IMR-90 (cell line): ENCODE results near the gene NISCH.

Experiments used
- BHLHE40 ChIP-seq: fragments of 150-350 bp; IDR thresholded peaks from 2 replicates; pipeline ENCODE4 v1.6.1; 2016; ENCODE audit warnings: mild to moderate bottlenecking, low read depth, low read length
- CEBPB ChIP-seq: IDR thresholded peaks from 2 replicates; pipeline ENCODE4 v1.6.1; 2012; ENCODE audit warnings: low read depth, low read length, improper control_type of control experiment
- FOS ChIP-seq: fragments of 150-350 bp; IDR thresholded peaks from 2 replicates; pipeline ENCODE4 v1.6.1; 2016; ENCODE audit warnings: low read depth, low read length
- MXI1 ChIP-seq: IDR thresholded peaks from 2 replicates; pipeline ENCODE4 v1.6.1; 2012; ENCODE audit warnings: low read depth, mild to moderate bottlenecking, low read length, moderate library complexity, borderline replicate concordance
- POLR2A ChIP-seq: IDR thresholded peaks from 2 replicates; pipeline ENCODE4 v1.6.1; 2012; ENCODE audit warnings: mild to moderate bottlenecking, low read depth, low read length
- RAD21 ChIP-seq: IDR thresholded peaks from 2 replicates; pipeline ENCODE4 v1.6.1; 2012; ENCODE audit warnings: low read length, improper control_type of control experiment
- SMC3 ChIP-seq: fragments of 150-350 bp; IDR thresholded peaks from 2 replicates; pipeline ENCODE4 v1.6.1; 2016; ENCODE audit warnings: low read depth, mild to moderate bottlenecking, antibody characterized with exemption, low read length, moderate library complexity
- TF ChIP-seq, protein P1 (sequence below): conservative IDR thresholded peaks from 2 replicates; pipeline ENCODE4 v1.5.1; 2012; ENCODE audit warnings: mild to moderate bottlenecking, low read depth, low read length, improper control_type of control experiment
- TF ChIP-seq, protein P2 (sequence below): fragments of 150-350 bp; IDR thresholded peaks from 2 replicates; pipeline ENCODE4 v1.6.1; 2017; ENCODE audit warnings: mild to moderate bottlenecking, antibody characterized with exemption, low read length, low read depth

DNA sequence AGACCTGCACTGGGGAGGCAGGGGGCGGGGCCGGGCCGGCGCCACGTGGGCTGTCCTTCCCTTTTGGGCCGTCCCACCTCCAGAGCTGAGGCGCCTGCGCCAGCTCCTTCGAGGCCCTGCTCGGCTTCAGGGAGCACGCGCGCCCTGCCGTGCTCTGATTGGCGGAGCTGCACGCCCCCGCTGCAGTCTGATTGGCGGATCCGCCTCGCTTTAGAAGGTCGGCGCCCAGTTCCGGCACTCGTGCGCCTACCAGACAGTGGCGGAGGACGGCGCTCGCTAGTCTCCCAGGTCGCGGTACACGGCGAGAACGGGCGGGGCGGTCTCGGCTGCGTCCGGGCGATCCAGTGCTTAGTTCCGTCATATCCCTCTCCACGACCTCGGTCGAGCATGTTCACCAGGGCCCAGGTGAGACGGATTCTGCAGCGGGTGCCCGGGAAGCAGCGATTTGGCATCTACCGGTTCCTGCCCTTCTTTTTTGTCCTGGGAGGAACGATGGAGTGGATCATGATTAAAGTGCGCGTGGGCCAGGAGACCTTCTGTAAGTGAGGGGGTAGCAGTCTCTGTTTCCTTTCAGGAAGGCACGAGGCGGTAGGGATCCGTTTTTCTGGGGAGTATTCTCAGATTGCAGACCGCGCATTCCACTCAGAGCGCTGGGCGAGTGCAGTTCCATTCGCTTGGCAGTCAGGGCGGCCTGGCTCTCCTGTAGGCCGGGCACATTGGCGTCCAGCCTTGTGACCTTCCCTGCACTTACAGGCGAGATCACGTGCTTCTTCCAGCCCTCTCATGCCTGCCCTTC lies 81.2 kb downstream of the NISCH start, which contains the start of gene UQCC5:
- TF ChIP-seq, protein P1, sequence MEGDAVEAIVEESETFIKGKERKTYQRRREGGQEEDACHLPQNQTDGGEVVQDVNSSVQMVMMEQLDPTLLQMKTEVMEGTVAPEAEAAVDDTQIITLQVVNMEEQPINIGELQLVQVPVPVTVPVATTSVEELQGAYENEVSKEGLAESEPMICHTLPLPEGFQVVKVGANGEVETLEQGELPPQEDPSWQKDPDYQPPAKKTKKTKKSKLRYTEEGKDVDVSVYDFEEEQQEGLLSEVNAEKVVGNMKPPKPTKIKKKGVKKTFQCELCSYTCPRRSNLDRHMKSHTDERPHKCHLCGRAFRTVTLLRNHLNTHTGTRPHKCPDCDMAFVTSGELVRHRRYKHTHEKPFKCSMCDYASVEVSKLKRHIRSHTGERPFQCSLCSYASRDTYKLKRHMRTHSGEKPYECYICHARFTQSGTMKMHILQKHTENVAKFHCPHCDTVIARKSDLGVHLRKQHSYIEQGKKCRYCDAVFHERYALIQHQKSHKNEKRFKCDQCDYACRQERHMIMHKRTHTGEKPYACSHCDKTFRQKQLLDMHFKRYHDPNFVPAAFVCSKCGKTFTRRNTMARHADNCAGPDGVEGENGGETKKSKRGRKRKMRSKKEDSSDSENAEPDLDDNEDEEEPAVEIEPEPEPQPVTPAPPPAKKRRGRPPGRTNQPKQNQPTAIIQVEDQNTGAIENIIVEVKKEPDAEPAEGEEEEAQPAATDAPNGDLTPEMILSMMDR, result no peak
- TF ChIP-seq POLR2A (peak; percentile 98), RAD21 (no peak), CEBPB (no peak), BHLHE40 (peak; percentile 71), FOS (peak; percentile 23; the same call in 1 of the 2 replicates), MXI1 (peak; percentile 90; the same call in 1 of the 2 replicates), SMC3 (no peak)
- TF ChIP-seq, protein P2, sequence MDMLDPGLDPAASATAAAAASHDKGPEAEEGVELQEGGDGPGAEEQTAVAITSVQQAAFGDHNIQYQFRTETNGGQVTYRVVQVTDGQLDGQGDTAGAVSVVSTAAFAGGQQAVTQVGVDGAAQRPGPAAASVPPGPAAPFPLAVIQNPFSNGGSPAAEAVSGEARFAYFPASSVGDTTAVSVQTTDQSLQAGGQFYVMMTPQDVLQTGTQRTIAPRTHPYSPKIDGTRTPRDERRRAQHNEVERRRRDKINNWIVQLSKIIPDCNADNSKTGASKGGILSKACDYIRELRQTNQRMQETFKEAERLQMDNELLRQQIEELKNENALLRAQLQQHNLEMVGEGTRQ, result peak; percentile 95
